NCI-H2196 (cell line): ENCODE data around the gene MYMK.
A peak's percentile ranks its signal among the peaks of the same experiment; 100 is the strongest.
"Not testable (repeated sequence)": the region's sequence is repeated elsewhere in the genome, so short reads cannot be mapped to it uniquely, and the experiment has no call there.

ENCODE experiments used
- DNase-seq: peaks from one replicate; lab custom pipeline; 2025; ENCODE audit not compliant: unreplicated experiment; lab: John Stamatoyannopoulos, UW

The MYMK gene, protein sequence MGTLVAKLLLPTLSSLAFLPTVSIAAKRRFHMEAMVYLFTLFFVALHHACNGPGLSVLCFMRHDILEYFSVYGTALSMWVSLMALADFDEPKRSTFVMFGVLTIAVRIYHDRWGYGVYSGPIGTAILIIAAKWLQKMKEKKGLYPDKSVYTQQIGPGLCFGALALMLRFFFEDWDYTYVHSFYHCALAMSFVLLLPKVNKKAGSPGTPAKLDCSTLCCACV

GRCh38 chr9:133524679-133525228 lies at the start of gene MYMK:
Gene MYMK (minus strand): TSS chr9:133524959. CDS start chr9:133524844, 115 bp downstream.
- no peak for DNase-seq

DNA sequence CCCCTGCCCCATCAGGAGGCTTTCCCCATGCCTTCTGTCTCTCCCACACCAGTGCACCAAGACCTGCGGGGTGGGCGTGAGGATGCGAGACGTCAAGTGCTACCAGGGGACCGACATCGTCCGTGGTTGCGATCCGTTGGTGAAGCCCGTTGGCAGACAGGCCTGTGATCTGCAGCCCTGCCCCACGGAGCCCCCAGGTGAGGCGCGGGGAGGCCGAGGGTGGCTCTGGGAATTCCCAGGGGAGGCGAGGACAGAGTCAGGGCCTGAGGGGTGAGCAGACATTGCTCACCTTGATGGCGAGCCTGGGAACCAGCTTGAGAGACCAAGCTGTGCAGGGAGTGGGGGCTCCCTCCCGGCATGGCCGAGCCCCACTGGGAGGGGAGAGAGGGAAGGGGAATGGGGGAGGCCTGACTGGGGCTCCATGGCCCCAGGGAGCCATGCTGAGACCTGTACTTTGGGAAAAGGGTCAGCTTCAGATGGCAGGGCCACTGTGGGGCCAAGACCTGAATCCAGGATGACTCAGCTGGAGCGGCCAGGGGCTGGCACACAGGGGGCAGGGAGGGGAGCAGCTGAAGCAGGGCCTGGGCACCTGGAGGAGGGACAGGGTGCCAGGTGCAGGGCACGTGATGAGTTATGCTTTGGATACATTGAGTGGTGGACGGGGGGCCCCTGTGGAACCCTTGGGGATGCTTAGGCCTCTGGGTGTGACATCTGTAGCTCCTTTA lies 49.2 kb upstream of the MYMK start:
- no peak for DNase-seq

DNA sequence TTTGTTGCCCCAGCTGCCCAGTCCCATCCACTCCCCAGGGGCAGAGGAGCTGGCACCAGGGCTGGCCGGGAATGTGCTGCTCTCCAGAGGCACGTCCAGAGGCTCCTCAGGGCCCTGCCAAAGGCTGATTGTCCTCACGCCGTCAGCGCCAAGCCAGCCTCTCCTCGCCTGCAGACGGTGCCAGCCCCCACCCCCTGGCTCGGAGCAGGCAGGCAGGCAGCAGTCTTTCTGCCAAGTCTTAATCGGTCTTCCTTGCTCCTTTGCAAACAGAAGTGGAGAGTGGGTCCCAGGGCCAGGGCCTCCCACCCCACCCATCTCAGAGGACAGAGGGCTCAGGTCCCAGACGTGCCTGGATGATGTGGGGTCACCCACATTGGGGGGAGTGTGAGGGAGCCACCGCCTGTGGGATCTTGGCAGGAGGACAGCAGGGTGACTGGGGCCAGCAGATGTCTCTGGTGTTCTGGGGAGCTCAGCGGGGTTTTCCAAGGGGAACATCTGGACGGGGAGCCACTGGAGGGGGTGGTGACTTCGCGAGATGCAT lies 48.1 kb upstream of the MYMK start:
- peak; percentile 76 for DNase-seq

DNA sequence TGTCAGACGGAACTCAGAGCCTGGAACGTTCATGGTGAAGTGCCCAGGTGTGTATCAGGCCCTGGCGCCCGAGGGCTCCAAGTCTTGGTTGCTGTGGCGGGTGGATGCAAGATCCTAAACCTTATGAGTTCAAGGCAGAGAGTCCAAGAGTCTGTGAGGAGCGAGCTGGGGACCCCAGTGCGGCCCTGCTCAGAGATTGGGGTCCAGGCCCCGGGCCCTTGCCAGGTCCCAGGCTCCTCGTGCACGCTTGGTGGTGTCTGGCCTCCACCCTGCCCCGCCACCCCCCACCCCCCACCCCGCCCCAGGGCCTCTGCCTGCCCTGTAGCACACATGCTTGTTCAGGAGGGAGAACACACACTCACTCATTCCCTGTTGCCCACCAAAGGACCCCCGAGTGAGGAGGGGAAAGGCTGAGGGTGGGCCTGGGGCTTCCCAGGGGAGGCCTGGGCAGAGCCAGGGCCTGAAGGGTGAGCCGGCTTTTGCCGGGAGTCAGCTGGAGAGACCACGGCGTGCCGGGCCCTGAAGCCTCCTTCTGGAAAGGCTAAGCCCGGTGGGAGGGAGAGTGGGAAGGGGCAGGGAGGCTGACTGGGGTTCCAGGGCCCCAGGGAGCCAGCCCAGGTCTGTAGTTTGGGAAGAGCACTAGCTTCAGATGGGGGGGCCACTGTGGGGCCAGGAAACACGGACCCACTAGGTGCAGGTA lies 47.3 kb upstream of the MYMK start:
- no peak for DNase-seq

GRCh38 chr9:133571391-133571890 lies 46.7 kb upstream of the MYMK start:
- no peak for DNase-seq

DNA sequence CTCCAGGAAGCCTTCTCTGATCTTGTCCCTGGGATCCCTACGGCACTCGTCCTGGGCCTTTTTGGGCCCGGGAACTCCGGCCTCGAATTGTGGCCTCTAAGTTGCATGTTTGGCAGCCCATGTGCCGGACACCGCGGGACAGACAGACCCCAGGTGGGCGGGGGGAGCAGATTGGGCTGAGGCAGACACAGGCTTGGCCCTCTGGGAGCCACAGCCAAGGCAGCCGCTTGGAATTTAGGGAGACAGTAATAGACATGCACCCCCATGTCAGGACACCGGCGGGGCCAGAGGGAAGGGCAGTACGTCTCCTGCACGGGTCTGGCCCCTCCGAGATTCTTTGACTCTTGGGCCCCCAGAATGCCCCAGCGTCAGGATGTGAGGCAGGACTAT lies 45.9 kb upstream of the MYMK start:
- no peak for DNase-seq

DNA sequence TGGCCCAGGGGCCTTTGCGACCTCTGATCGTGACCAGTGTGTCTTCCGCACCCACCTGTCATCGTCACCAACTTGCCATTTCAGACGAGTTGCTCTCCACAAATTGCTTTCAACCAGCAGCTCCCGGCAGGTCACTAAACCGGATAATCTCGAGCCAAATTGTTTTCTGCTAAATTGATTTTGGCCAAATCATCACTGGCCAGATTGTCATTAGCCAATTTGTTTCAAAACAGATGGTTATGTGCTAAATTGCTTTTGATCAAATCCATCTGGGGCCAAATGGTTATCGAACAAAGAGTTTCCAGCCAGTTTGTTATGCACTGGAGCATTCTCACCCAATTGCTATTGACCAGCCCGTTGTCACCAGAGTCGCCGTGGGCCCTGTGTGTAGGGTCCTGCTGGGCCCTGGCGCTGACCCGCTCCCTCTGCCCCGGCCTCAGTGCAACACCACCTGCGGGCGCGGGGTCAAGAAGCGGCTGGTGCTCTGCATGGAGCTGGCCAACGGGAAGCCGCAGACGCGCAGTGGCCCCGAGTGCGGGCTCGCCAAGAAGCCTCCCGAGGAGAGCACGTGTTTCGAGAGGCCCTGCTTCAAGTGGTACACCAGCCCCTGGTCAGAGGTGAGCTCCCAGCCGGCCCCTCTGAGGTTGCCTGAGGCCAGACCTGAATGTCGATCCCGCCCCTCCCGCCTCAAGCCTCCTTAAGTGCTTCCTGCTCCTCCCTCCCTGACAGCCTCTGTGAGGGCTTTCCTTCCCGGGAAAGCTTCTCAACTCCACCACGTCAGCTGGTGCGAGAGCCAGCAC lies 45.3 kb upstream of the MYMK start:
- DNase-seq = no peak

- DNase-seq = no peak
These were observed 44.5 kb upstream of the MYMK start for GRCh38 chr9:133569121-133569785.

DNA sequence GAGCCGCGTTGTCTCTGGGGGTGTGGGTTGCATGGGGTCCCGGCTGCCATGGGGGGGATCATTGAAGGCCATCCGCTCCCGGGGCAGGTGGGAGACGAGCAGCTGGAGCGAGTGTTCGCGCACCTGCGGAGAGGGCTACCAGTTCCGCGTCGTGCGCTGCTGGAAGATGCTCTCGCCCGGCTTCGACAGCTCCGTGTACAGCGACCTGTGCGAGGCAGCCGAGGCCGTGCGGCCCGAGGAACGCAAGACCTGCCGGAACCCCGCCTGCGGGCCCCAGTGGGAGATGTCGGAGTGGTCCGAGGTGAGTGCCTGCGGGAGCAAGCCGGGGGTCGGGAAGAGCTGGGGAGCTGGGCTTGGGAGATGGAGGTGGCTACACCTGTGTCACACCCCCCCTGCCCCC lies 43.4 kb upstream of the MYMK start:
- no peak for DNase-seq

- DNase-seq = no peak
These were observed 42.1 kb upstream of the MYMK start for GRCh38 chr9:133566817-133567216.

DNA sequence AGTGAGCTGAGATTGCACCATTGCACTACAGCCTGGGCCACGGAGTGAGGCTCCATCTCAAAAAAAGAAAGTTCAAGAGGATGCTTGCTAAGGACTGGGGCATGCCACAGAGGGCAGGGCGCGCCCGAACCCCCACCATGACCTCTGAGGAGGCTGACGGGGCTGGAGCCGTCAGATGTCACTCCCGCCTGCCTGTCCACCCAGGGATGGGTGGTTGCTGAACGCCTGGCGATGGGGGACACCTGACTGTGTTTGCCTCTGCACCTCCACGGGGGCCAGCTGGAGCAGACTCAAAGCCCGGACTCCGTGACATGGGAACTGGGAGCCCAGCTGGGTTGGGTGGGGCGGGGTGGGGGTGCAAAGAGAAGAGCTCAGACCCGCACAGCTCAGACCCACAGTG lies 41.6 kb upstream of the MYMK start:
- DNase-seq = no peak

DNA sequence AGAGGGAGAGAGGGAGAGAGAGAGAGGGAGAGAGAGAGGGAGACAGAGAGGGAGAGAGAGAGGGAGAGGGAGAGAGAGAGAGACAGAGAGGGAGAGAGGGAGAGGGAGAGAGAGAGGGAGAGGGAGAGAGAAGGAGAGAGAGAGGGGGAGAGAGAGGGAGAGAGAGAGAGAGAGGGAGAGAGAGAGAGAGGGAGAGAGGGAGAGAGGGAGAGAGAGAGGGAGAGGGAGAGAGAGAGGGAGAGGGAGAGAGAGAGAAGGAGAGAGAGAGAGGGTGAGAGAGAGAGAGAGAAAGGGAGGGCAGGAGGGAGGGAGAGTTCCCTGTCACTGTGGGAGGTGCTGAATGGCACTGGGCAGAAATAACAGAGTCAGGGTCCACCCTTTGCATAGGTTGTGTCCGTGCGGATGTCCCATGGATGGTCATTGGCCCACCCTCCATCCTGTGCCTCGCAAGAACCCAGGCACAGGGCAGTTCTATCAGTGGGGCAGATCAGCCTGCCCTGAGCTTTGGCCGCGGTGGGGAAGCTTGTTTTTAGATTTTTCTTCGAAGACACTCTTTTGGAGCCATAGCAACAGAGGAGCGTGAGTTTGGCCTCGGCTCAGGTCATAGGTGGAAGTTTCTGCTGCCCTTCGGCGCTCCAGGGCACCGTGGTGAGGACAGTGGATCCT lies 39.8 kb upstream of the MYMK start:
- no peak for DNase-seq

DNA sequence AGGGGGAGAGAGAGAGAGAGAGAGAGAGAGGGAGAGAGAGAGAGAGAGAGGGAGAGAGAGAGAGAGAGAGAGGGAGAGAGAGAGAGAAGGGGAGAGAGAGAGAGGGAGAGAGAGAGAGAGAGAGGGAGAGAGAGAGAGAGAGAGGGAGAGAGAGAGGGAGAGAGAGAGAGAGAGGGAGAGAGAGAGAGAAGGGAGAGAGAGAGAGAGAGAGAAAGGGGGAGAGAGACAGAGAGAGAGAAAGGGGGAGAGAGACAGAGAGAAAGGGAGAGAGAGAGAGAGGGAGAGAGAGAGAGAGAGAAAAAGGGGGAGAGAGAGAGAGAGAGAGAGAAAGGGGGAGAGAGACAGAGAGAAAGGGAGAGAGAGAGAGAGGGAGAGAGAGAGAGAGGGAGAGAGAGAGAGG lies 39.1 kb upstream of the MYMK start:
- not testable (repeated sequence) for DNase-seq

DNA sequence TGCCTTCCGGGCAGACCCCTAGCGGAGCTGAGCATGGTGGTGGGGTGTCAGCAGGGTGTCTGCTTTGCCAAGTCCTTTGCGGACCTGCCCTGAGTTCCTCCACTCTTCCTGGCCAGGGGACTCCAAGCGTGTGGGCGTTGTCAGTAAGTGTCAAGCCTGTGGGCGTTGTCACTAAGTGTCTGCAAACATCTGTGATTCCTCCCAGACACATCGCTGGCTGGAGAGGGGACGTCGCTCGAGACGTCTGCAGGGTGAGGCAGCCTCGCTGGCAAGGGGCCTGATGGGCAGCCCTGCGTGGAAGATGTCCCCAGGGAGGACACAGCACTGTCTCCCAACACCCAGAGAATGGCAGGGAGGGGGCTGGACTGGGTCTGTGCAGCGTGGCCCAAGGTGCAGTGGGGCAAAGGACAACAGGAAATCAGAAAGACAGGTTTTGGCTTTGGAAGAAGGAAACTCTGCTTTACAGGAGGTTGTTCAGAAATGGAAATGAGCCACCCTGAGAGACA lies 38.6 kb upstream of the MYMK start:
- DNase-seq = no peak

DNA sequence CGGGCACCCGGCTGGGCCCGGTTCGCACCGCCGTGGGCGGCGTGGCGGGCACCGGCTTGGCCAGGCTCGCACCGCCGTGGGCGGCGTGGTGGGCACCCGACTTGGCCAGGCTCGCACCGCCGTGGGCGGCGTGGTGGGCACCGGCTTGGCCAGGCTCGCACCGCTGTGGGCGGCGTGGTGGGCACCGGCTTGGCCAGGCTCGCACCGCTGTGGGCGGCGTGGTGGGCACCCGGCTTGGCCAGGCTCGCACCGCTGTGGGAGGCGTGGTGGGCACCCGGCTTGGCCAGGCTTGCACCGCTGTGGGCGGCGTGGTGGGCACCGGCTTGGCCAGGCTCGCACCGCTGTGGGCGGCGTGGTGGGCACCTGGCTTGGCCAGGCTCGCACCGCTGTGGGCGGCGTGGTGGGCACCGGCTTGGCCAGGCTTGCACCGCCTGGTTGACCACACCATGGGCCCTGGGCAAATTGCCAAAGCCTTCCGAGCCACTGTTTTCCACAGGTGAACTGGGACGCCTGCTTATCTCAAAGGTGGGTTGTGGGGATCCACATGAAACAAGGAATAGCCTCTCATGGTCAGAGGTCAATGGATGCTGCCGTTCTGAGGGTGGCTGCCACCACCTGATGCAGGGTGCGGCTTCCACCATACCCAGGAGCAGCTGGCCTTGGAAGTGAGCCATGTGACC lies 38.0 kb upstream of the MYMK start:
- DNase-seq = no peak

DNA sequence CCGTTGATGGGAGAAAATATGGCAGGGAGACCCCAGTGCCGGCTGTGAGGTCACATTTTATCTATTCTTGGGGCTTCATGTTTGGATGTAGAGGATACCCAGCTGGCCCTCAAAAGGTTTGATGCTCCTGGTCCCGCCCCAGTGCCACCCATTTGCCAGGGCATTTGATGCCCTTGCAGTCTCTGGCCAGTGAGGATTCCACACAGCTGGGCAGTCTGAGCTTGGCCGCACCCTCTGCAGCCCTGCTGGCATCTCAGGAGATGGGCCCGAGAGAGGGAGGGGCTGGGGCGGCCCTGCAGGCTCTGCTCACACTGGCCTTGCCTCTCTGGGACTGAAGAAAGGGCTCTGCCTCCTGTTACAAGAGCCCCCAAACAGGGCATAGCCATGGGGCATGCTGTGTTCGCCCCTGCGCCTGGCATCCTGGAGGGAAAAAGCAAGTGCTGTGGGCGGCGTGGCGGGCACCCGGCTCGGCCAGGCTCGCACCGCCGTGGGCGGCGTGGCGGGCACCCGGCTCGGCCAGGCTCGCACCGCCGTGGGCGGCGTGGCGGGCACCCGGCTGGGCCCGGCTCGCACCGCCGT lies 37.3 kb upstream of the MYMK start:
- no peak for DNase-seq

- no peak for DNase-seq
These were observed 36.2 kb upstream of the MYMK start for GRCh38 chr9:133560944-133561343.

DNA sequence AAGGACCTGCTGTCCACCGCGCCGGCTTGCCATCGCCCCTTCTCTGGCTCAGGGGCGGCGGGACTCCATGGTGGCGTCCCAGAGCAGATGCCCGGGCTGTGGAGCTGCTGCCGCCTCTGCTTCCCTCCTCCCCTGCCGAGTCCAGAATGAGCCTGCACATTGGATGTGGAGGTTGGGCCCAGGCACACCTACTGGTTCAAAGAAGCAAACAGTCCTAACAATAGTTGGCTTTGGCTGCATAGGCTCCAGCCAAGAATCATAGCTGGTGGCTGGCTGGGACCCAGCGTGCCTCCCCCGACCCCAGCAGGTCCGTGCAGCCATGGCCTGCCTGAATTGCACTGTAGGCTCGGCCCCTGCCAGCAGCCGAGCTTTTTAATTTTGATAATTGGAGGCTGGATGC lies 35.6 kb upstream of the MYMK start:
- DNase-seq = peak; percentile 53
